Transverse colon (tissue), 4 donors: ENCODE measurements around the gene SCART1. TPM values are rescaled to one million over a fixed set of nuclear protein-coding genes. Genes with fewer than 3 reads are reported as not detected.
"Not testable (repeated sequence)": the region's sequence is repeated elsewhere in the genome, so short reads cannot be mapped to it uniquely, and the experiment has no call there.

ENCODE experiments used
- DNase-seq: peaks from one replicate; pipeline ENCODE4 v3.0.0-alpha.2; 2019
- H3K27ac ChIP-seq, 4 donors: fragments of 200-600 bp; sonication (generic); 2 replicates each; pipeline ENCODE4 v1.5.1; 2016 to 2018; ENCODE audit warnings: inconsistent platforms in 4 of 4
- H3K27me3 ChIP-seq: fragments of 200-600 bp; sonication (generic); 2 replicates; pipeline ENCODE4 v1.5.1; 2017; ENCODE audit warnings: inconsistent platforms
- H3K36me3 ChIP-seq, 4 donors: fragments of 200-600 bp; sonication (generic); 2 replicates each; pipeline ENCODE4 v1.5.1; 2017 to 2019; ENCODE audit warnings: inconsistent platforms in 4 of 4
- H3K4me1 ChIP-seq, 4 donors: fragments of 200-600 bp; sonication (generic); 2 replicates each; pipeline ENCODE4 v1.5.1; 2017 to 2020; ENCODE audit warnings: inconsistent platforms in 4 of 4
- H3K4me3 ChIP-seq, 4 donors: fragments of 200-600 bp; sonication (generic); 1 replicate in 1 of 4; 2 replicates in 3 of 4; pipeline versions ENCODE4 v1.5.1 to v1.6.1; 2017 to 2019; ENCODE audit warnings: inconsistent platforms in 4 of 4
- H3K9me3 ChIP-seq, 2 donors: fragments of 200-600 bp; sonication (generic); 2 replicates each; pipeline ENCODE4 v1.5.1; 2017 to 2019; ENCODE audit warnings: inconsistent platforms in 2 of 2
- CTCF ChIP-seq, 5 experiments: fragments of 200-600 bp in 3 of 5; fragments of 450-650 bp in 2 of 5; sonication (generic) in 3 of 5; IDR thresholded peaks; 1 replicate in 2 of 5; 2 replicates in 3 of 5; pipeline ENCODE4 v1.5.1; 2016 to 2017; ENCODE audit warnings: antibody characterized with exemption in 5 of 5, inconsistent platforms in 3 of 5, mild to moderate bottlenecking in 2 of 5, moderate library complexity in 1 of 5
- EP300 ChIP-seq: sonication (generic); formaldehyde crosslinking; IDR thresholded peaks from one replicate; pipeline ENCODE4 v1.6.1; 2017; ENCODE audit warnings: antibody characterized with exemption, low read depth
- POLR2A ChIP-seq: fragments of 450-650 bp; IDR thresholded peaks from one replicate; pipeline ENCODE4 v1.6.1; 2016; ENCODE audit warnings: antibody characterized with exemption, mild to moderate bottlenecking, moderate library complexity
- POLR2AphosphoS5 ChIP-seq, 3 donors: sonication (generic); formaldehyde crosslinking; IDR thresholded peaks; one replicate each; pipeline ENCODE4 v1.6.1; 2016; ENCODE audit warnings: antibody characterized with exemption in 3 of 3
- WGBS, 2 donors: methylation state at CpG; one replicate each; pipeline ENCODE4 v1.1.5; 2018; ENCODE audit warnings: low coverage in 1 of 2; 5-methylcytosine and 5-hydroxymethylcytosine counted together
- in situ Hi-C, 4 donors: fragments of 200-750 bp; cut with MboI; loops; one replicate each; pipeline versions ENCODE4 v1.15.0 to v1.15.1; 2017; ENCODE audit warnings: low sequenced_read_pairs in 3 of 4, low pct_ligation_motif_present in 1 of 4, low pct_unique_long_range_greater_than_20kb in 1 of 4
- intact Hi-C: fragments of 100-400 bp; cut with DNase I; formaldehyde crosslinking; loops from one replicate; pipeline ENCODE4 v1.15.1; 2023; ENCODE audit warnings: low total_unique reads
- total RNA-seq, 4 donors: library from RNA; depleted of rRNA; stranded (reverse); fragments of >200 nt; gene quantifications; one replicate each; pipeline ENCODE4 v1.1.0, GENCODE V29; 2016

SCART1 gene
- total RNA-seq, 4 donors from 2014 or later, result 1.6 to 6.5 (median 3.1) TPM

GRCh38 chr10:133438711-133439273 is 15.0 kb upstream of the SCART1 start:
- intact Hi-C loops, result no loop called here
- H3K27ac ChIP-seq, result no peak overlapping the region
- H3K9me3 ChIP-seq, result no peaks in the 10 kb centered on the region
- no peak overlapping the region for H3K4me3 ChIP-seq
- DNase-seq, result no peak
- WGBS, 2 donors, result 76% methylated on average over 8 to 11 of the region's 11 CpGs
- no peaks in the 10 kb centered on the region for H3K27me3 ChIP-seq
- TF ChIP-seq CTCF (IDR thresholded peaks at IDR 0.05), result peak in 1 of 5 experiments; percentile 8
- TF ChIP-seq EP300, result no peak
- in situ Hi-C loops, result no loop called here
- no peaks in the 10 kb centered on the region for H3K4me1 ChIP-seq
- no peaks in the 10 kb centered on the region for H3K36me3 ChIP-seq

- Histone ChIP-seq H3K36me3 (no peaks in the 10 kb centered on the region), H3K9me3 (no peaks in the 10 kb centered on the region), H3K4me3 (no peak overlapping the region), H3K27me3 (no peaks in the 10 kb centered on the region), H3K27ac (no peak overlapping the region), H3K4me1 (no peaks in the 10 kb centered on the region)
- DNase-seq, result no peak
- WGBS, 2 donors, result 89 to 98% methylated on average over 5 to 25 of the region's 25 CpGs
- in situ Hi-C loops, result no loop called here
- TF ChIP-seq EP300 (no peak), POLR2AphosphoS5 (IDR thresholded peaks at IDR 0.05) (no peak), CTCF (IDR thresholded peaks at IDR 0.05) (no peak), POLR2A (no peak)
- intact Hi-C loops, result no loop called here
These were observed 14.0 kb upstream of the SCART1 start for GRCh38 chr10:133439517-133440461.

GRCh38 chr10:133440633-133441285 is 13.0 kb upstream of the SCART1 start:
- DNase-seq, result no peak
- Histone ChIP-seq H3K27me3 (no peaks in the 10 kb centered on the region), H3K4me3 (no peak overlapping the region), H3K9me3 (no peaks in the 10 kb centered on the region), H3K27ac (no peak overlapping the region), H3K4me1 (no peaks in the 10 kb centered on the region), H3K36me3 (no peaks in the 10 kb centered on the region)
- 88% methylated on average over 14 of the region's 18 CpGs; no CpG with 5 or more reads in 1 of the 2 donors for WGBS, 2 donors
- in situ Hi-C loops, result no loop called here
- no peak for TF ChIP-seq POLR2A
- TF ChIP-seq EP300, result no peak
- no peak for TF ChIP-seq POLR2AphosphoS5 (IDR thresholded peaks at IDR 0.05)
- no peak for TF ChIP-seq CTCF (IDR thresholded peaks at IDR 0.05)
- intact Hi-C loops, result no loop called here

- H3K27ac ChIP-seq, H3K27me3 ChIP-seq, in situ Hi-C loops, H3K36me3 ChIP-seq, H3K9me3 ChIP-seq, intact Hi-C loops, DNase-seq, H3K4me1 ChIP-seq, H3K4me3 ChIP-seq: not testable (repeated sequence)
- WGBS, 2 donors, result 64 to 91% methylated on average over 2 to 15 of the region's 21 CpGs
These were observed 12.4 kb upstream of the SCART1 start for GRCh38 chr10:133441356-133441755.
